Measurements from ENCODE around the gene PLCXD3.

GRCh38 chr5:41539454-41539853 lies 29.1 kb upstream of the PLCXD3 start:
- TF ChIP-seq EP300 (IDR thresholded peaks at IDR 0.05; ENCODE audit: borderline replicate concordance in 1 of 2, low read depth in 2 of 2, low read length in 2 of 2) (no peak), POU5F1 (IDR thresholded peaks at IDR 0.05; ENCODE audit: low read depth, low read length) (no peak), CEBPB (IDR thresholded peaks at IDR 0.05; ENCODE audit: low read depth, low read length) (no peak), JUN (IDR thresholded peaks at IDR 0.05; ENCODE audit: low read depth, low read length) (no peak), POLR2A (IDR thresholded peaks at IDR 0.05; ENCODE audit: control extremely low read depth in 1 of 2, low read depth in 2 of 2, low read length in 2 of 2) (no peak), YY1 (IDR thresholded peaks at IDR 0.05; ENCODE audit: low read depth, low read length) (no peak), TAF1 (IDR thresholded peaks at IDR 0.05; ENCODE audit: low read depth, low read length) (no peak)
- TF ChIP-seq, protein P1, sequence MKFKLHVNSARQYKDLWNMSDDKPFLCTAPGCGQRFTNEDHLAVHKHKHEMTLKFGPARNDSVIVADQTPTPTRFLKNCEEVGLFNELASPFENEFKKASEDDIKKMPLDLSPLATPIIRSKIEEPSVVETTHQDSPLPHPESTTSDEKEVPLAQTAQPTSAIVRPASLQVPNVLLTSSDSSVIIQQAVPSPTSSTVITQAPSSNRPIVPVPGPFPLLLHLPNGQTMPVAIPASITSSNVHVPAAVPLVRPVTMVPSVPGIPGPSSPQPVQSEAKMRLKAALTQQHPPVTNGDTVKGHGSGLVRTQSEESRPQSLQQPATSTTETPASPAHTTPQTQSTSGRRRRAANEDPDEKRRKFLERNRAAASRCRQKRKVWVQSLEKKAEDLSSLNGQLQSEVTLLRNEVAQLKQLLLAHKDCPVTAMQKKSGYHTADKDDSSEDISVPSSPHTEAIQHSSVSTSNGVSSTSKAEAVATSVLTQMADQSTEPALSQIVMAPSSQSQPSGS (IDR thresholded peaks at IDR 0.05; ENCODE audit: low read length): no peak
- TF ChIP-seq, protein P2, sequence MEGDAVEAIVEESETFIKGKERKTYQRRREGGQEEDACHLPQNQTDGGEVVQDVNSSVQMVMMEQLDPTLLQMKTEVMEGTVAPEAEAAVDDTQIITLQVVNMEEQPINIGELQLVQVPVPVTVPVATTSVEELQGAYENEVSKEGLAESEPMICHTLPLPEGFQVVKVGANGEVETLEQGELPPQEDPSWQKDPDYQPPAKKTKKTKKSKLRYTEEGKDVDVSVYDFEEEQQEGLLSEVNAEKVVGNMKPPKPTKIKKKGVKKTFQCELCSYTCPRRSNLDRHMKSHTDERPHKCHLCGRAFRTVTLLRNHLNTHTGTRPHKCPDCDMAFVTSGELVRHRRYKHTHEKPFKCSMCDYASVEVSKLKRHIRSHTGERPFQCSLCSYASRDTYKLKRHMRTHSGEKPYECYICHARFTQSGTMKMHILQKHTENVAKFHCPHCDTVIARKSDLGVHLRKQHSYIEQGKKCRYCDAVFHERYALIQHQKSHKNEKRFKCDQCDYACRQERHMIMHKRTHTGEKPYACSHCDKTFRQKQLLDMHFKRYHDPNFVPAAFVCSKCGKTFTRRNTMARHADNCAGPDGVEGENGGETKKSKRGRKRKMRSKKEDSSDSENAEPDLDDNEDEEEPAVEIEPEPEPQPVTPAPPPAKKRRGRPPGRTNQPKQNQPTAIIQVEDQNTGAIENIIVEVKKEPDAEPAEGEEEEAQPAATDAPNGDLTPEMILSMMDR (IDR thresholded peaks at IDR 0.05; ENCODE audit: control extremely low read depth in 1 of 3, insufficient read depth in 1 of 3, low read depth in 1 of 3, low read length in 3 of 3): no peak
